Natural killer cell (primary cell): Measurements from ENCODE around the gene KIF5C. TPM values are rescaled to one million over a fixed set of nuclear protein-coding genes. Genes with fewer than 3 reads are reported as not detected.

Experiments used
- ATAC-seq, 3 donors: fragments of 150-1000 bp in 2 of 3; fragments of 200-7000 bp in 1 of 3; cut with Tn5 transposase; 1 replicate in 1 of 3; 2 replicates in 2 of 3; pipeline ENCODE4 v1.10.0; 2021; ENCODE audit warnings: mild to moderate bottlenecking in 2 of 3, moderate library complexity in 2 of 3
- DNase-seq, 2 donors: peaks; one replicate each; pipeline versions ENCODE4 v3.0.0 to v3.0.0-alpha.2; 2013 to 2021; ENCODE audit warnings: mixed read lengths in 1 of 2
- H3K27ac ChIP-seq: one replicate; pipeline ENCODE4 v1.5.1; 2013; ENCODE audit warnings: mild to moderate bottlenecking, low read length
- H3K27me3 ChIP-seq: one replicate; pipeline ENCODE4 v1.6.1; 2013; ENCODE audit warnings: low read length; ENCODE audit not compliant: control insufficient read depth, insufficient read depth
- H3K36me3 ChIP-seq: one replicate; pipeline ENCODE4 v1.6.1; 2013; ENCODE audit warnings: low read length; ENCODE audit not compliant: control insufficient read depth, insufficient read depth
- H3K4me1 ChIP-seq: one replicate; pipeline ENCODE4 v1.6.1; 2013; ENCODE audit warnings: low read length; ENCODE audit not compliant: control insufficient read depth, insufficient read depth
- H3K4me3 ChIP-seq: one replicate; pipeline ENCODE4 v1.5.1; 2013; ENCODE audit warnings: low read length
- H3K9me3 ChIP-seq: one replicate; pipeline ENCODE4 v1.6.1; 2013; ENCODE audit warnings: low read length; ENCODE audit not compliant: control insufficient read depth, insufficient read depth
- H3K27ac Mint-ChIP-seq, 2 donors: one replicate each; pipeline ENCODE4 v1.8.0; 2022; ENCODE audit warnings: mild to moderate bottlenecking in 2 of 2, mixed read lengths in 2 of 2, moderate library complexity in 1 of 2
- H3K27me3 Mint-ChIP-seq, 2 donors: one replicate each; pipeline ENCODE4 v1.8.0; 2022; ENCODE audit warnings: low read depth in 2 of 2, mixed read lengths in 2 of 2
- H3K36me3 Mint-ChIP-seq: one replicate; pipeline ENCODE4 v1.8.0; 2022; ENCODE audit warnings: mixed read lengths
- H3K4me1 Mint-ChIP-seq, 2 donors: one replicate each; pipeline ENCODE4 v1.8.0; 2022; ENCODE audit warnings: mixed read lengths in 2 of 2
- H3K4me3 Mint-ChIP-seq: one replicate; pipeline ENCODE4 v1.8.0; 2022; ENCODE audit warnings: mild to moderate bottlenecking, moderate library complexity, mixed read lengths
- H3K9me3 Mint-ChIP-seq, 2 donors: one replicate each; pipeline ENCODE4 v1.8.0; 2022; ENCODE audit warnings: mixed read lengths in 2 of 2
- CTCF ChIP-seq: fragments of 200-600 bp; IDR thresholded peaks from one replicate; pipeline ENCODE4 v1.8.0; 2022; ENCODE audit warnings: antibody characterized with exemption
- WGBS: methylation state at CpG from one replicate; pipeline ENCODE4 v1.1.7; 2013; ENCODE audit warnings: missing lambda C conversion rate; ENCODE audit not compliant: insufficient coverage; 5-methylcytosine and 5-hydroxymethylcytosine counted together
- intact Hi-C: fragments of 100-400 bp; cut with micrococcal nuclease; formaldehyde crosslinking; loops from one replicate; pipeline ENCODE4 v1.14.2; 2022
- total RNA-seq, 4 donors: library from RNA; stranded (reverse); fragments of 120-200 nt in 1 of 4; gene quantifications; one replicate each; pipeline versions ENCODE4 v1.2.3 to v1.2.4, GENCODE V29; 2013 to 2022

The KIF5C gene
- total RNA-seq, 3 donors from 2014 or later (not counting 1 experiment from before 2014, with no cell fraction given), result 0.42 to 2.7 (median 1.8) TPM

- no peak for TF ChIP-seq CTCF
- no peaks in the 10 kb centered on the region for H3K36me3 Mint-ChIP-seq
- peaks cover 33 to 35% of the 10 kb centered on the region in 2 donors for H3K27me3 Mint-ChIP-seq
- Histone ChIP-seq H3K9me3 (no peaks in the 10 kb centered on the region), H3K4me1 (peaks cover 2% of the 10 kb centered on the region), H3K27ac (no peak overlapping the region), H3K36me3 (no peaks in the 10 kb centered on the region), H3K4me3 (no peak overlapping the region), H3K27me3 (peaks cover 5% of the 10 kb centered on the region)
- no peaks in the 10 kb centered on the region for H3K9me3 Mint-ChIP-seq
- intact Hi-C loops, result no loop called here
- no peak for DNase-seq
- 92% methylated on average over 4 of the region's 4 CpGs for WGBS
- no peak for ATAC-seq
- no peak overlapping the region for H3K27ac Mint-ChIP-seq
- H3K4me3 Mint-ChIP-seq, result no peak overlapping the region
- no peaks in the 10 kb centered on the region for H3K4me1 Mint-ChIP-seq
Measured at GRCh38 chr2:149036507-149037293, 161.7 kb downstream of the KIF5C start.

GRCh38 chr2:149037851-149038250 lies 162.8 kb downstream of the KIF5C start:
- intact Hi-C loops, result no loop called here
- H3K36me3 Mint-ChIP-seq, result no peaks in the 10 kb centered on the region
- no peak for TF ChIP-seq CTCF
- peaks cover 41 to 45% of the 10 kb centered on the region in 2 donors for H3K27me3 Mint-ChIP-seq
- H3K27ac Mint-ChIP-seq, result no peak overlapping the region
- Histone ChIP-seq H3K27me3 (peaks cover 5% of the 10 kb centered on the region), H3K9me3 (no peaks in the 10 kb centered on the region), H3K27ac (no peak overlapping the region), H3K4me1 (peaks cover 2% of the 10 kb centered on the region), H3K36me3 (no peaks in the 10 kb centered on the region), H3K4me3 (no peak overlapping the region)
- no peak for DNase-seq
- H3K9me3 Mint-ChIP-seq, result no peaks in the 10 kb centered on the region
- H3K4me3 Mint-ChIP-seq, result no peak overlapping the region
- WGBS, result 60% methylated on average over 5 of the region's 8 CpGs
- H3K4me1 Mint-ChIP-seq, result no peaks in the 10 kb centered on the region
- ATAC-seq, result no peak

- Mint-ChIP-seq H3K36me3 (no peaks in the 10 kb centered on the region), H3K4me3 (no peak within 1 kb of the TSS), H3K27me3 (peaks cover 40 to 49% of the 10 kb centered on the region in 2 donors), H3K27ac (no peak within 1 kb of the TSS), H3K9me3 (no peaks in the 10 kb centered on the region), H3K4me1 (no peaks in the 10 kb centered on the region)
- no peaks in the 10 kb centered on the region for H3K9me3 ChIP-seq
- no peak for TF ChIP-seq CTCF
- no peak within 1 kb of the TSS for H3K27ac ChIP-seq
- H3K27me3 ChIP-seq, result peaks cover 5% of the 10 kb centered on the region
- 2% methylated on average over 85 of the region's 85 CpGs for WGBS
- peaks cover 2% of the 10 kb centered on the region for H3K4me1 ChIP-seq
- intact Hi-C loops, result no loop called here
- H3K4me3 ChIP-seq, result no peak within 1 kb of the TSS
- DNase-seq, result no peak
- H3K36me3 ChIP-seq, result no peaks in the 10 kb centered on the region
- no peak for ATAC-seq
Measured at GRCh38 chr2:149038442-149039212, 163.6 kb downstream of the KIF5C start, which contains the start of gene LYPD6B. Gene LYPD6B (plus strand): TSS chr2:149038699. CDS start chr2:149130949, 92,250 bp downstream.
